Activated gamma-delta T cell treated with Interleukin-2 at 50 U/mL for 16 hours (primary cell): ENCODE results near the gene CEACAM16.

Source experiments
- DNase-seq: peaks from one replicate; pipeline ENCODE4 v3.0.0-alpha.2; 2020

Gene CEACAM16

DNA sequence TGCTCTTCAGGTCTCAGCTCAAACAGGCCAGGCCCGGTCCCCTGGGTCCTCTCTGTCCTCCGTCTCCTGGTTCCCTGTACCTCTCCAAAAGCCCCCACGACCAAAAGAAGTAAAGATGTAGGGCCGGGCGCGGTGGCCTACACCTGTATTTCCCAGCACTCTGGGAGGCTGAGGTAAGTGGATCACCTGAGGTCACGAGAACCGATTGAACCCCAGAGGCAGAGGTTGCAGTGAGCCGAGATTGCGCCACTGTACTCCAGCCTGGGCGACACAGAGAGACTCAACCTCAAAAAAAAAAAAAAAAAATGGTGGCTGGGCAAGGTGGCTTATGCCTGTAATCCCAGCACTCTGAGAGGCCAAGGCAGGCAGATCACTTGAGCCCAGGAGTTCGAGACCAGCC, 27.5 kb downstream of the CEACAM16 start:
- no peak for DNase-seq

DNA sequence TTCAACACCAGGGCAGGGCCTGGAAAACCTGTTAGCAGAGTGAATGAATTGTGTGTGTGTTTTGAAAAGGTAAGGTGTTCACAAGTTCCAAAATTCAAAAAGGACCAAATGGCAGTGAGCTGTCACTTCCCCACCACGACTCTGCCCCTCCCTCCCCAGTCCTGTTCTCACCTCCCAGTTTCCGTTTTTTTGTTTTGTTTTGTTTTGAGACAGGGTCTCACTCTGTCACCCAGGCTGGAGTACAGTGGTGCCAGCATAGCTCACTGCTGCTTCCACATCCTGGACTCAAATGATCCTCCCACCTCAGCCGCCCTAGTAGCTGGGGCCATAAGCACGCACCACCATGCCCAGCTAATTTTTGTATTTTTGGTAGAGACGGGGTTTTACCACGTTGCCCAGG, 29.2 kb downstream of the CEACAM16 start:
- no peak for DNase-seq

DNA sequence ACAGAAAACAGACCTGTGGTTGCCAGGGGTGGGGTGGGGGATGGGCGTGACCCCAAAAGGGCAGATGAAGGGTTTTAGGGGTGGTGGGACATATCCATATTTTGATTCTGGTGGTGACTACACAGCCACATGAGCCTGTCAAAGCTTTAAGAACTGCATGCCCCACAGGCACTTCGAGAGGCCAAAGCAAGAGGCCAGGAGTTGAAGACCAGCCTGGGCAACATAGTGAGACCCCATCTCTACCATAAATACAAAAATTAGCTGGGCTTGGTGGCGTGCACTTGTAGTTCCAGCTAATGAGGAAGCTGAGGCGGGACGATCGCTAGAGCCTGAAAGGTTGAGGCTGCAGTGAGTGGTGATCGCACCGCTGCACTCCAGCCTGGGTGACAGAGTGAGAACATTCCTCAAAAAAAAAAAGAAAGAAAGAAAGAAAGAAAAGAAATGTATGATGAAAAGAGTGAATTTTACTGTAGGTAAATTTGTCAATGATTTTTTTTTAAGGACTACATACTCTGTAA, 30.6 kb downstream of the CEACAM16 start:
- no peak for DNase-seq

DNA sequence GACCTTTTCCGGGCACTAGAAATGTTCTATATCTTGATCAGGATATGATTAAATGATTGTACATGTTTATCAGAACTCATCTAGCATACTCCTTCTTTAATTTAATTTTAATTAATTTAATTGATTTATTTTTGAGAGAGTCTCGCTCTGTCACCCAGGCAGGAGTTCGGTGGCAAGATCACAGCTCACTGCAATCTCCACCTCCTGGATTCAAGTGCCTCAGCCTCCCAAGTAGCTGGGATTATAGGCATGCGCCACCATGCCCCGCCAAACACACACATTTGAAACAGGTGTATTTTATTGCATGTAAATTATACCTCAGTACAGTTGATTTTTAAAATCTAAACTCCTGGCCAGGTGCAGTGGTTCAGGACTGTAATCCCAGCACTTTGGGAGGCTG, 32.1 kb downstream of the CEACAM16 start:
- DNase-seq, result no peak

DNA sequence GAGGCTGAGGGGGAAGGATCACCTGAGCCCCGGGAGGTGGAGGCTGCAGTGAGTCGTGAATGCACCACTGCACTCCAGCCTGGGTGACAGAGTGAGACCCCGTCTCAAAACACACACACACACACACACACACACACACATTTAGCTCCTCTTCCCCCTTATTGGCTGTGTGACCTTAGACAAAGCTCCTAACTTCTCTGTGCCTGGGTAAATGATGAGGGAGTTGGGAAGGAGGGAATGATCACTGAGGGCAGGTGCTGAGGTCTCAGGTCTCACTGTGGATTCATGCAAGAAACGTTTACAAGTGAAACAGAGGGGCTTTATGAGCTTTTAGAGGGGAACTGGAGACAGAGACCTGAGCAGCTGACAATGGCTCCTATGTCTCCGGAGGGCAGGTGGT, 32.7 kb downstream of the CEACAM16 start:
- DNase-seq, result no peak

DNA sequence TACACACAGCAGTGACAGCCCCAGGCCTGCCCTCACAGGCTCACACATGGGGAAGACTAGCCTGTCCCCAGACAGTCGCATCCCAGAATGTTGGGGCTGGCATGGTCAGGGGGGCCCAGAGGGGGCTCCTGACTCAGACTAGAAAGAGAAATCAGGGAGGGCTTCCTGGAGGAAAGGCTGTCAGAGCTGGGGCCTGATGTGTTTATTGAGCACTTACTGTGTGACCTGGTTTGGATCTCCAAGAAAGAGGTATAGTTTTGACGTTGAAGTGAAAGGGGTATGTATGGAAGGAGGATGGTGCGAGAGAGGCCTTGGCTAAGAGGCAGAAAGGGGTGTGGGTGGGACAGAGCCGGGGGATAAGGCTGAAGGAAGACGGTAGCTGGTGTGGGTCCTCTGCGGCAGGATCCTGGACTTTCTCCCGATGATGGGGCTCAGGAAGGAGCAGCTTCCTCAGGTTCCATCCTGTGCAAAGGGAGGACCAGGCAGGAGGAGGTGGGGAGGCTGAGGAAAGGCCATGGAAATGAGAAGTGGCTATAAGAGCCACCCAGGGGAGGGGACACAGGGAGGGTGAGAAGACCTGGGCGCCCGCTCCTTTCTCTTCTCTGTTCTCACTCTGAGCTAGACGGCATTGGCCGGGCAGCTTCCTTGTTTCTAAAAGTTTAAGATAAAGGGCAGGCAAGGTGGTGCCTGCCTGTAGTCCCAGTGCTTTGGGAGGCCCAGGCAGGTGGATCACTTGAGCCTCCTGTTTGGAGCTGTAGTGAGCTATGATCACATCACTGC, 33.5 kb downstream of the CEACAM16 start:
- DNase-seq, result no peak

DNA sequence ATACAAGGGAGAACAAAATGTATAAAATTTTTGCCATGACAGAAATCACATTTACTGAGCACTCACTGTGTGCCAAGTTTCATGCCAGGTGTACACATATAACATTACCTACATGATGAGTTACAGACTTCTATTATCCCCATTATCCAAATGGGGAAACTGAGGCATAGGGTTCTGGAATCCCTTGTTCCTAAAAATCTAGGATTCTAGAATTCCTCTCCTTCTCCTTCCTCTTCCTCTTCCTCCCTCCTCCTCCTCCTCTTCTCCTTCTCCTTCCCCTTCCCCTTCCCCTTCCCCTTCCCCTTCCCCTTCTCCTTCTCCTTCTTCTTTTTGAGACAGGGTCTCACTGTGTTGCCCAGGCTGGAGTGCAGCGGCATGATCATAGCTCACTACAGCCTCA, 35.4 kb downstream of the CEACAM16 start:
- no peak for DNase-seq

DNA sequence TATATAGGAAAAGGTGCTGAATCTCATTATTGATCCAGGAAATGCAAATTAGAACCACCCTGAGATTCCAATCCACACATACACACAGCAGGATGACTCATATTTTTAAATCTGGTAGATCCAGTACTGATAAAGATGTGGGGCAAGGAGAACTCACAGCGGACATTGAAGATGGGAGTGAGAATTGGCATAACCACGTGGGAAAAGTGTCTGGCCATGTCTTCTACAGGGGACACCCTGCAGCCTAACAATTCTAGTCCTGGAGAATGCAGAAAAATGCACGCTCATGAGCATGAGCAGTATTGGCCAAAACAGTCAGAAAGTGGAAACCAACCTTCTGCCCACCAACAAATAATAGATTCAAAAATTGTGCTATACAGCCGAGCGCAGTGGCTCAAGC, 36.1 kb downstream of the CEACAM16 start:
- DNase-seq, result no peak

DNA sequence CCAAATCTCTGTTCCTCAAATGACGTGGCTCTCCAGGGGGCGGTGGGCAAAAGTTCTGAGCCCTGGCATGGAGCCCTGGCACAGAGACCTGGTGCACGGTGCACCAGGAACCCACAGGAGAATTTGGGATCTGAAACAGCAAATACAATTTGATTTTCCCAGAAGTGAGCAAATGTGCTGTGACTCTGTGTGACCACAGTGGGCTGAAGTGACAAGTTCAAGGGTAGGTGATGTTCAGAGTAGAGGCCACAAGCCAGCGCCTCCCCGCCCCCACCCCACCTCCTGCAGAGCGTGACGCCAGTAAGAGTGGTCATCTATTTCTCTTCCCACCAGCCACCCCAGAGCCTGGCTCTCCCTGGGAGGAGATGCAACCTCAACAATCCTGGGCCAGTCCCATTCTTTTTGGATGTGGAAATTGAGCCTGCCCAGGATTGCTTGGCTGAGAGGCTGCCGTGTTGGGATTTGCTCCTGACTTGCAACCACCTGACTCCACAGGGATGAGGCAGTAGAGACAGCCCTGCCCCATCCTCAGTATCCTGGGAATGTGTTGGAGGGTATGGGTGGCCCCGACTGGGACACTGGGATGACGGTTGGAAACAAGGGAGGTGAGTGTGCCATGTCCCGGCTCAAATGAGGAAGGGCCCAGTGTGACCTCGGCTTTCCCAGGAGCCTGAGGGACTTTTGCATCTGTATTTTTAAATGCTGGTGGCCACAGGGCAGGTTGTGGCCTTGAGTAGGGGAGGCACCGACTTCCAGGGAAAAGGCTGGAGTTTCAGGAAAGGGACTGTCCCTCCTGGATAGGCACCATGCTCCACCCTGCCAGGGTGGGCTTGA, 38.5 kb downstream of the CEACAM16 start:
- no peak for DNase-seq

DNA sequence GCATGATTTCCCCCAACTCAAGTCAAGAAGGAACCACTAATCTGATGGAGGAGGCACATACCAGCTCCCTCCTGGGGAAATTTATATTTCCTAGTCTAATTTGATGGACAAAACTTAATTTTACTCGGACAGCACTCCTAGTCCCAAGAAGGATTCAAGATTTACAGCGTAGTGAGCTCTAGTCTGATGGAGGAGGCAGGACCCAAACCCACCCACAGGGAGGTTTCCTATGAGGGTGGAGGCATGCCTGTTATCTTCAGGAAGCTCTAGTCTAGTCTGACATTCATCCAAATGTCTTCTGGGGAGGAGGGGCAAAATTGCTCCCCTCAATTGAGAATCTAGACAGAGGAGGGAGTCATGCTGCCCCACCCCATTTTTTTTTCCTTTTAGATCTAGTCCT, 39.2 kb downstream of the CEACAM16 start:
- no peak for DNase-seq

DNA sequence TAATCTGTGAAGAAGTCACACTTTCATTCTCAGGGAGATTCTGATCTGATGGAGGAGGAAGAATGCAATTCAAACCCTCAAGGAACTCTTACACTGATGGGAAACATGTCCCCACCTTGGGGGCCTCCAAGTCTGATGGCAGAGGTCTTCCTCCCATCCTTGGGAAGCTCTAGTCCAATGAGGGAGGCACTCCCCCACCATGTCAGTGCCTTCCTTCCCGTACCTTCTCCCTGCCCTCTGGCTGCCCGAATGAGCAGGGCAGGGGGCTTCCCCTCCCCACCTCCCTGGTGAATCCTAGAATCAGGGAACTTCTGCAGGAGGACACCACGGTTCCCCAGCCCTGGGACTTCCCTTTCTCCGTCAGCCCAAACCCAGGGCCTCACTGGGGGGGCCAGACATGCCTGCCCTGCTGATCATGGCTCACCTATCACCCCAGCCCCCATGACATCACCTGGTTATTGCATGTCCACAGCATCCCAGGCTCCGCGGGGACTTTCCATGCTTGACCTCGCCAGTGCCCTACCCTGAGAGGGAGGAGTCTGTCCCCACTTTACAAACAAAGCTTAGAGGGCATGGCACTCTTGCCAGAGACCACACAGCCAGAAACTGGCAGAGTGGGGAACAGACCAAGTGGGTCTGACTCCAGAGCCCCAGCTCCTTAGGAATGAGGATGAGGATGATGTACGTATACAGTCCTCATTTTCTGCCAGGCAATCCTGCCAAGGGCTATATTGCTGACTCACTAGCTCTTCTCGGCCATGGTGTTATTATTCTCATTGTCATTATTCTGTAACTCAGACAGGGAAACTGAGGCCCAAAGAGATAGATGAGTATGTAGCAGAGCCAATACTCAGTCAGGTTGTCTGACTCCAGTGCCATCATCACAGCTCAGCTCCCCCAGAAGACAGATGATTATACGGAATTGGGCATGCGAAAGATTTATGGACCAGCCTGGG, 39.9 kb downstream of the CEACAM16 start:
- no peak for DNase-seq

DNA sequence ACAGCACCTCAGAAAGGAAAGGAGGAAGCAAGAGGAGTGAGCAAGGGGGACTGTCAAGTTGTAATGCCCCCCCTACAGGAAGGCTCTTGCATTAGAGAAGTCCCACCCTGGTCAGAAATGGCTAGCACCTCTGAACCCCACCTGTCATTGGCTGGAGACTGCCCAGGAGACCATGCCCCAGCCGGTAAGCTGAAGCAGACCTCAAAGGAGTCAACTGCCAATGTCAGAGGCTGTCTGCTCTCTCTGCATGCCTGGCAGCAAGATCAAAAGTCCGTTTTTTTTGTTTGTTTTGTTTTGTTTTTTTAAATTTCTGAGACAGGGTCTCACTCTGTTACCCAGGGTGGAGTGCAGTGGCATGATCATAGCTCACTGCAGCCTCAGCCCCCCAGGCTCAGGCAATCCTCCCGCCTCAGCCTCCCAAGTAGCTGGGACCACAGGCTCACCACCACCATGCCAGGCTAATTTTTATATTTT, 41.4 kb downstream of the CEACAM16 start:
- DNase-seq, result no peak

DNA sequence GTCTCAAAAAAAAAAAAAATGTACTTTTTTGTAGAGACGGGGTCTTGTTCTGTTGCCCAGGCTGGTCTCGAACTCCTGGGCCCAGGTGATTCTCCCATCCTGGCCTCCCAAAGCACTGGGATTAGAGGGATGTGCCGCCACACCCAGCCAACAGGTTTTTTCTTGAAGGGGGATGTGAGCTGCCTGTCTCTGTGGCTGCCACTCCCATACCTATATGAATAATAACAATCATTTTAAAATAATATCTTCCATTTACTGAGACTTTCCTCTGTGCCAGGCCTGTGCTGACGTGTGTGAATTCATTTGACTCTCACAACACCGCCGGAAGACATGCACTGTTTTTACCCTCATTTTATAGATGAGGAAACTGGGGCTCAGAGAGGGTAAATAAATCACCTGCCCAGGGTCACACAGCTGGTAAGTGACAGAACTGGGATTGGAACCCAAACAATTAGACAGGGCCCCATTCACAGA, 42.3 kb downstream of the CEACAM16 start:
- DNase-seq, result no peak

DNA sequence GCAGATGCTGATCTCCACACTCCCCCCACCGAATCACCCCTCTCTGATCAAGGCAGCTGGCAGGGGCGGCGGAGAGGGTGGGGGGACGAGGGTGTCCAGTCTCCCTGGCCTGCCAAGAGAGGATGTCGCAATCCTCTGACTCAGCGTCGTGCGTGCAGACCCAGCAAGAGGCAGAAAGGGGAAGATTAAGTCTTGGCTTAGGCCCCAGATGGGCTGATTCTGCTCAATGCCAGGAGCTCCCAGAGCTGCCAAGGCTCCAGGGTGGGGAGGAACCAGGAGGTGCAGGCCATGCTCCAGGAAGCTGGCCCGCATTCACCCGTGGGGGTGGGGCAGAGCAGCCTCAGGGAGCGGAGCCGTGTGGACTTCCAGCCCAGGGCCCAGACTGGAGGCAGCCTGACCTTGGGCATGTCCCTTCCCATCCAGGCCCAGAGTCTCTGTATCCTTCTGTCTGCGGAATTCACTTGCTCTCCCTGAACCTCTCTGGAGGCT, 42.9 kb downstream of the CEACAM16 start:
- DNase-seq, result no peak

DNA sequence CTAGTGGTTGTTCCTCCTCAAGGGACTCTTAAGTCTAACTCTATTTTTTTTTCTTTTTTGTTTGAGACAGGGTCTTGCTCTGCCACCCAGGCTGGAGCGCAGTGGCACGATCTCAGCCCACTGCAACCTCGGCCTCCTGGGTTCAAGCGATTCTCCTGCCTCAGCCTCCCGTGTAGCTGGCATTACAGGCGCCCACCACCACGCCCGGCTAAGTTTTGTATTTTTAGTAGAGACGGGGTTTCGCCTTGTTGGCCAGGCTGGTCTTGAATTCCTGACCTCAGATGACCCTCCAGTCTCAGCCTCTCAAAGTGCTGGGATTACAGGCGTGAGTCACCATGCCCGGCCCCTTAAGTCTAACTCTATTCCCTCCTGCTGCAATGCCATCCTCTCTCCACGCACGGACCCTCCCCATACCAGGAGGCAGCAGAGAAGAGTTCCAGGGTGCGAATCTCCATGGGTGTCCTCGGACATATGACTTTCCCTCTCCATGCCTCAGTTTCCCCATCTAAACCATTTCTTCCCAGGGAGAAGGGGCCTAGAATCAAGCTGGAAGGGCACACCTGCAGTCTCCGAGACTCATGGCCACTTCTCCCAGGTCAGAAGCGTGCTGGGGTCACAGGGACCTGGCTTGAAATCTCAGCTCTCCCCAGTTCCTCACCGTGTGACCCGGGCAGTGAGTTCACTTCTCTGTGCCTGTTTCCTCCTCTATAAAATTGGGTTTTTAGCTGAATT, 43.5 kb downstream of the CEACAM16 start:
- DNase-seq, result no peak

DNA sequence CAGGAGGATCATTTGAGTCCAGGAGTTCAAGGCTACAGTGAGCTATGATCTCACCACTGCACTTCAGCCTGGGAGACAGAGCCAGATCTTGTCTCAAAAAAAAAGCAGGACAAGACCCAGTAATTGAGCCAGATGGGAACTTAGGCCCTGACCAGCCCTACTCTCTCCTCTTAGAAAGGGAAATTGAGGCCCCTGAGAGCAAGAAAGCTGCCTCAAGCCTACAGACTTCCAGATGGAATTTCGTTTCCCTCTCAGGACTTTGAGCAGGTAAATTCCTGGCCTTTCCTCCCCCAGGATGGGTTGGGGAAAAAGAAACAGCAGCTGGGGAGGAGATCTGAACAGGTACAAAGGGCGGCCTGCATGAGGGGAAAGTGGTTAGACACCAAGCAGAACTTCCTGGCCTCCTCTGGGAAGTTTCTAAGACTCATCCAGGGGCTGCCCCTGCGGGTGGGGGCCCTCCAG, 46.0 kb downstream of the CEACAM16 start:
- DNase-seq, result no peak

DNA sequence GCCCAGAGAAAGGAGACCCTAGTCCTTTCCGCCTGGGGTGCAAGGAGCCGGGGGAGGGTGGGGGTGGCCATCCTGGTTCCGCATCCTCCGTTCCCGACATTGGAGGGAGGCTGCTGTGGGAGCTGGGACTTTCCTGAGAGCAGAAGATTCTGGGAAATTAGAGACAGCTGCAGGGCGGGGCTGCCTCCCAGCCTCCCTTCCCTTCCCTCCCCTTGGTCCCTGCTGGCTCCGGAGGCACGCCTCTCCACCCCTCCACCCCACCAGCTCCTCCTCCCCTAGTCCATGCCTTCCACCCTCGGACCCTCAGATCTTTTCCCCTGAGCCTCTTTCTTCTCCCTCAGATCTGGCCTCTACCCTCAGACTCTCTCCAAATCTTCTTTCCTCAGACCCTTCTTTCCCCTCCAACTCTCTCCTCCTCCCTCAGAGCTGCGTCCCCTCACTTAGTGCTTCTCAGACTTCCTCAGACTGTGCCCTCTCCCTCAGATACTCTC, 46.4 kb downstream of the CEACAM16 start:
- no peak for DNase-seq

DNA sequence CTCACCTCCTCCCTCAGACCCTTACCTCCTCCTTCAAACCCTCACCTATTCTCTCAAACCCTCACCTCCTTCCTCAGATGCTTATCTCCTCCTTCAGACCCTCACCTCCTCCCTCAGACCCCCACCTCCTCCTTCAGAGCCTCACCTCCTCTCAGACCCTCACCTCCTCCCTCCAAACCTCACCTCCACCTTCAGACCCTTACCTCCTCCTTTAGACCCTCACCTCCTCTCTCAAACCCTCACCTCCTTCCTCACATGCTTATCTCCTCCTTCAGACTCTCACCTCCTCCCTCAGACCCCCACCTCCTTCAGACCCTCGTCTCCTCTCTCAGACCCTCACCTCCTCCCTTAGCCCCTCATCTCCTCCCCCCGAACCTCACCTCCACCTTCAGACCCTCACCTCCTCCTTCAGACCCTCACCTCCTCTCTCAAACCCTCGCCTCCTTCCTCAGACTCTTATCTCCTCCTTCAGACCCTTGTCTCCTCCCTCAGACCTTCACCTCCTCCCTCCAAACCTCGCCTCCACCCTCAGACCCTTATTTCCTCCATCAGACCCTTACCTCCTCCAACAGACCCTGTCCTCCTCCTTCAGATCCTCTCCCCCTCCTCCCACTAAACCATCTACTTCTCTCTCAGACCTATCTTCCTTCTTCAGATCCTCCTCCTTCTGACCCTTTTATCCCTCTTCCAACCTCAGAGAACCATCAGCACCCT, 47.1 kb downstream of the CEACAM16 start:
- no peak for DNase-seq

DNA sequence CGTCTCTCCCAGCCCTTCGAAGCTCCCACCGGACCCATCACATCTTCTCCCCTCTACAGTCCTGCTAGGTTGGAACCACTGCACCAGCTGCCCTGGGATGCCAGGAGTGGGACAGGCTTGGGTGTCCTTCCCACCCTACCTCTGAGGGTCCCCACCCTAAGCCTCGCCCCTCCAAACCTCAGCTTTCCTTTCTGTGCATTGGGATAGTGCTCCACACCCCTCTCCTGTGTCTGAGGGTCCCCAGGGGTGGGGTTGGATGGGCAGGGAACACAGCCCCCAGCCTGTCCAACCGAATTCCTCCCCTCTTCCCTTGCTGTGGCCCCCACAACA, 47.6 kb downstream of the CEACAM16 start:
- no peak for DNase-seq

DNA sequence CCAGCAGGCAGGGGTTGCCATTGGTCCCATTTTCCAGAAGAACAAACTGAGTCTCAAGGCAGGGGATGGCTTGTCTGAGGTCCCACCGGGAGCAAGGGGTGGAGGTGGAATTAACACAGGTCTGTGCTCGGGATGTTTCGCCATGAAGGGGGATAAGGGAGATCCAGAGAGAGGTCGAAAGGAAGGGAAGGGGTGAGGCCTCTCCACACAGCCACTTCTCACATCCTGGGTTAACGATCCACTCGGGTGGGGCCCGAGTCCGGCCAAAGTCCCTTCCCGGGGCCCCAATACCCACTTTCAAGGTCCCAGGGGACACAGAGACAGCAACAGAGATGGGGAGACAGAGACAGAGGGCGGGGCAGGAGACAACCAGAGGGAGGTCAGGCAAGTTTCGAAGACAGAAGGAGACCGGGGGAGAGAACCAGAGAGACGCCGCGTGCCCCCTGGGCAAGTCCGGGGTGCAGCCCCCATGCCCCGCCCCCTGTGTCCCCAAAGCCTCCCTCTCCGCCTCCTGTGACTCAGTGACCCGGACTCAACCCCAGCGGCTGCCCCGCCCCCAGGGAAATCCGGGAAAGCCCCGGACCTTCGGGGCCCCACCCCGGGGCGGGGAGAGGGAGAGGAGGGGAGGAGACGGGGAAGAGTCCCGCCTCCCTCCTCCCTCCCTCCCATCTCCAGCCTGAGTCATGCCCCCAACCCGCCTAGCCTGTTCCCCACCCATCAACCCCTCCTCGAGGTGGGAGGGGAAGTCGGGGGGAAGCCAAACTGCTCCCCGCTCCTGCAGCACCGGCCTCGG, 48.2 kb downstream of the CEACAM16 start:
- DNase-seq, result peak; percentile 81
